Urothelium cell line (cell line): Measurements from ENCODE around the gene OR9G1.
"Not testable (repeated sequence)": the region's sequence is repeated elsewhere in the genome, so short reads cannot be mapped to it uniquely, and the experiment has no call there.

Experiments used
- DNase-seq: peaks from one replicate; pipeline ENCODE4 v3.0.0; 2011; ENCODE audit warnings: low spot score, mixed read lengths
- FAIRE-seq: peaks from 2 replicates; lab custom pipeline; 2011; peaks lifted over from hg19 to GRCh38; lab: Jason Lieb, UNC

The OR9G1 gene

GRCh38 chr11:56698795-56699194 is at the start of gene OR9G1:
Gene OR9G1, plus strand, starts transcription at chr11:56699095. Its CDS starts 1,293 bp downstream, at chr11:56700388.
- DNase-seq: no peak
- peak; percentile 44 for FAIRE-seq

DNA sequence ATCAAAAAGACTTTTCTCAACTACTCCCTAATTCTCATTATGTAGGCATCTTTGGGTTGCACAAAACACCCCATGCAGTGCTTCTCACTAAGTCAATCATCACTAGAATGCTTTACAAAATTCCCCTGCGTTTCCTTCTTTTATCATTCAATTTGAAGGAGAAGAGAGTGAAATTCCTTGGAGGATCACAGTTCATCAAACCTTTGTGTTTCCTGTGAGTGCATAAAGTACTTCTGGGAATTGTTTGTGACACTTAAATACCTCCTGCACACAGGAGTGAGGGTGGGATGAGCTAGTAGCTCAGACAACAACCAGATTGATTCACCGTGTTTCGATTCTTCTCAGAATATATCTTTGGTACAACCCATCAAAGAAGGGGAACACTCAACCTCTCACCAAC is 39.1 kb upstream of the OR9G1 start:
- DNase-seq (no peak), FAIRE-seq (no peak)

- FAIRE-seq: no peak
- DNase-seq: no peak
These were observed 35.5 kb upstream of the OR9G1 start, which contains the start of gene OR5AR1 for GRCh38 chr11:56663386-56663785. Gene OR5AR1, plus strand, starts transcription at chr11:56663686. Its CDS starts 0 bp downstream, at chr11:56663686.

- FAIRE-seq (no peak), DNase-seq (no peak)
These were observed 27.9 kb upstream of the OR9G1 start for GRCh38 chr11:56670984-56671383.

GRCh38 chr11:56688554-56689100 is 10.3 kb upstream of the OR9G1 start:
- FAIRE-seq (no peak), DNase-seq (no peak)

GRCh38 chr11:56691179-56691578 is 7.7 kb upstream of the OR9G1 start:
- DNase-seq, FAIRE-seq: not testable (repeated sequence)

DNA sequence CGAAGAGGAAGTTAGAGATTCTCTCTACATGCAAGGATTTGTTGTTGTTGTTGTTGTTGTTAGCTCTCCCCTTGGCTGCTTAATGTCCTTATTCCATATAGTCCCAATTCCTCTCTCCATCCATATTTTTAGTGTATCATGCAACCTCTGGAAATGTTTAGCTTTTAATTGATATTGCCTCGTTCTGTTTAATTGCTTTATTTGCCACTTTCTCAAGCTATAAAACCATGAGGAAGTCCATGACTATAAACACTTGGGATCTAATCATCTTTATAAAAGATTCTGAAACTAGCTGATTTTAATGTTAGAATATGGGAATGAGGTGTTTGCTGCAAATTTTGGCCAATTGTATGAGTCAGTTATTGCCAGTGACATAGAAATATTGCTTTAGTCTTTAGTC is 5.5 kb upstream of the OR9G1 start:
- FAIRE-seq: no peak

DNA sequence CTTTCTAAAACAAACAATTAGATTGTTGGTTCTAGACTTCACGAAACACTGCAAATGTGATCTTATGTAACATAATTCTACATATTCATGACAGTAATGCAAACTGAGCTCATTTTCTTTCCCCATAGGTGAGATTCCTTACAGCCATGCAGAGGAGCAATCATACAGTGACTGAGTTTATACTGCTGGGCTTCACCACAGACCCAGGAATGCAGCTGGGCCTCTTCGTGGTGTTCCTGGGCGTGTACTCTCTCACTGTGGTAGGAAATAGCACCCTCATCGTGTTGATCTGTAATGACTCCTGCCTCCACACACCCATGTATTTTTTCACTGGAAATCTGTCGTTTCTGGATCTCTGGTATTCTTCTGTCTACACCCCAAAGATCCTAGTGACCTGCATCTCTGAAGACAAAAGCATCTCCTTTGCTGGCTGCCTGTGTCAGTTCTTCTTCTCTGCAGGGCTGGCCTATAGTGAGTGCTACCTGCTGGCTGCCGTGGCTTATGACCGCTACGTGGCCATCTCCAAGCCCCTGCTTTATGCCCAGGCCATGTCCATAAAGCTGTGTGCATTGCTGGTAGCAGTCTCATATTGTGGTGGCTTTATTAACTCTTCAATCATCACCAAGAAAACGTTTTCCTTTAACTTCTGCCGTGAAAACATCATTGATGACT is 1.5 kb downstream of the OR9G1 start:
- FAIRE-seq: peak; percentile 88
- DNase-seq: peak; percentile 42

More for the DNA sequence above, 5.5 kb upstream of the OR9G1 start:
- no peak for DNase-seq

DNA sequence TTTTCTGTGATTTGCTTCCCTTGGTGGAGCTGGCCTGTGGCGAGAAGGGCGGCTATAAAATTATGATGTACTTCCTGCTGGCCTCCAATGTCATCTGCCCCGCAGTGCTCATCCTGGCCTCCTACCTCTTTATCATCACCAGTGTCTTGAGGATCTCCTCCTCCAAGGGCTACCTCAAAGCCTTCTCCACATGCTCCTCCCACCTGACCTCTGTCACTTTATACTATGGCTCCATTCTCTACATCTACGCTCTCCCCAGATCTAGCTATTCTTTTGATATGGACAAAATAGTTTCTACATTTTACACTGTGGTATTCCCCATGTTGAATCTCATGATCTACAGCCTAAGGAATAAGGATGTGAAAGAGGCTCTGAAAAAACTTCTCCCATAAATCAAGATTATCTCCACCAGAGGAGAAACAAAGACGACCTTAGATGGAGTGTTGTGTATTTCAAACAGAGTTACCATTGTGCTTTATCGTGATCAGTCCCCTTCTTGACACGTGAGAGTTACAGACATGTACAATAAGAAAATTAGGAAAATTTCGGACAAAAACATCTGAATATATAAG is 2.1 kb downstream of the OR9G1 start:
- no peak for DNase-seq
- FAIRE-seq: no peak

DNA sequence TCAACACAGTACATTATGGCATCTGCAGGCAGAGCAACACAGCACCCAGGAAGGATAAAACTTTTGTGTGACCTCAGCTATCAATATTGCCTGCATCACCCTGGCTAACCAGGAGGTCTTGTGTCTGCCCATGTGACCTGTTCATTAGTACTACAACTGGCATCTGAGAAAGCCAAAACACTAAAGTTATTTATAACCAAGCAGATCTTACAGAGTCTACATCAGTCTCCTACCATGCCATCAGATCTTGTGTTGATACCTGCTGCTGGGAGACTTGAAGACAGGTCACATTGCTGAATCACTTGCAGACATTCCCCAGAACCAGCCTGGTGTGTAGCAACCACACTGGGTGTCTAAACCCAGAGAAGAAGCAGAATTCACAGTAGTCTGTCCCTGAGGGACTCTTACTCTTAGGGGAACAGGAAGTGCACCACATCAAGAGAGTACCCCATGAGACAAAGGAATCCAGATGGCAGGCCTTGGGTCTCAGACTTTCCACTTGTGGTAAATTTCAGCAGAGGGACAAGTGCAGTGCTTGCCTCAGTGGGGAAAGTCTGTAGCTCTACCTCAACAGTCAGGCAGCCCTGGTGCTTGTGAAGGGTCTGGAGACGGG is 7.0 kb downstream of the OR9G1 start:
- FAIRE-seq (no peak), DNase-seq (no peak)

GRCh38 chr11:56706486-56706885 is 7.6 kb downstream of the OR9G1 start:
- no peak for FAIRE-seq
- DNase-seq: no peak

- no peak for FAIRE-seq
- DNase-seq: no peak
These were observed 15.3 kb downstream of the OR9G1 start for GRCh38 chr11:56714206-56714605.

- DNase-seq: no peak
- FAIRE-seq: no peak
These were observed 17.5 kb downstream of the OR9G1 start for GRCh38 chr11:56716379-56716854.

DNA sequence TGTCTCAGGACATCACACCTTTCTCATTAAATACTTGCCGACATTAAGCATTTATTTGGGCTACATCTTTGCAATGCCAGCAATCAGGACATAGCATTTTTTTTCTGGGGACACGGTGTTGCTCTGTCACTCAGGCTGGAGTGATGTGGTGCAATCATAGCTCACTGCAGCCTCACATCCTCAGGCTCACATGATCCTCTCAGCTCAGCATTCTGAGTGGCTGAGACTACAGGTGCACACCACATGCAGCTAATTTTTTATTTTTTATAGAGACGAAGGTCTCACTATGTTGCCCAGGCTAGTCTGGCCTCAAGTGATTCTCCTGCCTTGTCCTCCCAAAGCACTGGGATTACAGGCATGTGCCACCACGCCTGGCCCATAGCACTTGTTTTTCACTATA is 21.6 kb downstream of the OR9G1 start:
- FAIRE-seq (no peak), DNase-seq (no peak)

- FAIRE-seq: no peak
- DNase-seq: no peak
These were observed 41.2 kb downstream of the OR9G1 start for GRCh38 chr11:56740107-56740506.

DNA sequence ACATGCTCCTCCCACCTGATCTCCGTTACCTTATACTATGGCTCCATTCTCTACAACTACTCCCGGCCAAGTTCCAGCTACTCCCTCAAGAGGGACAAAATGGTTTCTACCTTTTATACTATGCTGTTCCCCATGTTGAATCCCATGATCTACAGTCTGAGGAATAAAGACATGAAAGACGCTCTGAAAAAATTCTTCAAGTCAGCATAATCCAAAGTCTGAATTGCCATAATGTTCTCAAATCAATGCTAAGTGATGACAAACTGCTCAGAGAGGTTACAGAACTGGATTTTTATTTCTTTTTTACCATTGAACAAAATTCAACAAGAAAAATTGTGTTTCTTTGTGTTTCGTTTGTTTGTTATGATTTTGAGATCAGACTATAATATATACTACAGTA is 42.0 kb downstream of the OR9G1 start:
- DNase-seq (no peak), FAIRE-seq (no peak)

DNA sequence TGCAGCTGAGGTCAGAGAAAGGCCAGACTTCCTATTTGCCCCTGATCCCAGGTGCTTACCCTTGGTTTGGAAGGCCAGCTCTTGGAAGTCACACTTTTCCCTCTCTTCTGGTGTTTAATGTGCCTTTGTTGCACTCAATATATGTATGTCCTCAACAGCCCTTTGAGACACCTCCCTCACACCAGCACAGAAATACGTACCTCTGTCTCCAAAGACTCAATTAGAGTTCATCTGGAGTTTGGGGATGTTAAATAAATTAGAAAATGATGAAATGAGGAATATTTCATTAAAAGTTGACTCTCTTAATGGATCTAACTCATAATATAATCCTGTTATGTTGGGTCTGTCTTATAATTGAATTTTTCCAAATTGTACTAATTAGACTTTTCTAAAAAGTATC is 49.7 kb downstream of the OR9G1 start, which contains the start of gene OR9G4:
OR9G4 (minus strand) TSS at position 101 of the 400 bp plus-strand sequence. CDS start 4,931 bp downstream, outside the sequence.
- no peak for FAIRE-seq
- no peak for DNase-seq

GRCh38 chr11:56750190-56750589 is 51.3 kb downstream of the OR9G1 start:
- DNase-seq: no peak
- no peak for FAIRE-seq

GRCh38 chr11:56751480-56751879 is 52.6 kb downstream of the OR9G1 start:
- DNase-seq (no peak), FAIRE-seq (no peak)
